Endothelial cell of umbilical vein (primary cell): ENCODE measurements around the gene IQCB1. TPM values are rescaled to one million over a fixed set of nuclear protein-coding genes. Genes with fewer than 3 reads are reported as not detected.
A peak's percentile ranks its signal among the peaks of the same experiment; 100 is the strongest.

Source experiments
- BruUV-seq: library from RNA; stranded (reverse); fragments of 400-500 nt; replicated peaks from 2 replicates; lab custom pipeline; 2021; lab: Mats Ljungman, UMichigan
- CTCF ChIA-PET: fragments of 300-600, 350-600 bp; sonication (Branson Sonifier 250); formaldehyde crosslinking; loops from one replicate; lab custom pipeline; 2021; ENCODE audit warnings: antibody characterized with exemption, inconsistent platforms; lab: Charles Lee
- POLR2A ChIA-PET: fragments of 300-600, 350-600 bp; sonication (Branson Sonifier 250); formaldehyde crosslinking; loops from one replicate; lab custom pipeline; 2021; ENCODE audit warnings: antibody characterized with exemption, inconsistent platforms; lab: Charles Lee
- DNase-seq: peaks from one replicate; pipeline ENCODE4 v3.0.0-alpha.2; 2011; ENCODE audit warnings: low read depth, low spot score
- FAIRE-seq: peaks from 2 replicates; lab custom pipeline; 2011; peaks lifted over from hg19 to GRCh38; lab: Jason Lieb, UNC
- H2AFZ ChIP-seq: 2 replicates; pipeline ENCODE4 v1.6.0; 2012; ENCODE audit warnings: low read depth, low read length, control low read depth, inconsistent platforms
- H3K27ac ChIP-seq: 2 replicates; pipeline ENCODE4 v1.5.1; 2011; ENCODE audit warnings: low read depth, mild to moderate bottlenecking, control low read depth, low read length, moderate library complexity; ENCODE audit not compliant: insufficient read depth
- H3K27me3 ChIP-seq, 2 experiments: 2 replicates each; pipeline versions ENCODE4 v1.6.0 to v1.6.1; 2011; ENCODE audit warnings: low read length in 2 of 2, mixed read lengths in 1 of 2; ENCODE audit not compliant: control insufficient read depth in 2 of 2, insufficient read depth in 2 of 2
- H3K36me3 ChIP-seq, 2 experiments: 2 replicates in 1 of 2; 3 replicates in 1 of 2; pipeline ENCODE4 v1.5.1; 2011; ENCODE audit warnings: low read length in 2 of 2, mild to moderate bottlenecking in 1 of 2, moderate library complexity in 1 of 2; ENCODE audit not compliant: control insufficient read depth in 2 of 2, insufficient read depth in 2 of 2; ENCODE audit errors: extremely low read depth in 1 of 2
- H3K4me1 ChIP-seq: 3 replicates; pipeline ENCODE4 v1.5.1; 2011; ENCODE audit warnings: mild to moderate bottlenecking, low read length; ENCODE audit not compliant: control insufficient read depth, insufficient read depth; ENCODE audit errors: extremely low read depth
- H3K4me2 ChIP-seq: 2 replicates; pipeline ENCODE4 v1.6.1; 2011; ENCODE audit warnings: low read length, control low read depth, mixed read lengths; ENCODE audit not compliant: insufficient read depth
- H3K4me3 ChIP-seq, 3 experiments: fragments of 200-600 bp in 1 of 3; sonication (generic), shearing (Covaris generic) in 1 of 3; replicated peaks in 1 of 3; 2 replicates each; pipeline ENCODE4 v1.5.1; 2011 to 2016; ENCODE audit warnings: control low read depth in 3 of 3, low read length in 3 of 3, mild to moderate bottlenecking in 2 of 3, inconsistent platforms in 1 of 3, low read depth in 1 of 3, moderate library complexity in 1 of 3; ENCODE audit not compliant: insufficient read depth in 1 of 3
- H3K79me2 ChIP-seq: 2 replicates; pipeline ENCODE4 v1.6.0; 2012; ENCODE audit warnings: low read length, inconsistent platforms; ENCODE audit not compliant: control insufficient read depth, insufficient read depth
- H3K9ac ChIP-seq: replicated peaks from 2 replicates; pipeline ENCODE3; 2011; ENCODE audit warnings: low read length, control low read depth; ENCODE audit not compliant: insufficient read depth; ENCODE audit errors: extremely low read depth
- H3K9me1 ChIP-seq: replicated peaks from 3 replicates; pipeline ENCODE4 v1.6.0; 2011; ENCODE audit warnings: mild to moderate bottlenecking, low read length; ENCODE audit not compliant: control insufficient read depth, insufficient read depth; ENCODE audit errors: extremely low read depth
- H3K9me3 ChIP-seq: replicated peaks from 2 replicates; pipeline ENCODE4 v1.5.1; 2012; ENCODE audit warnings: low read length, inconsistent platforms; ENCODE audit not compliant: control insufficient read depth, insufficient read depth
- H4K20me1 ChIP-seq: replicated peaks from 2 replicates; pipeline ENCODE3; 2011; ENCODE audit warnings: mild to moderate bottlenecking, low read length; ENCODE audit not compliant: control insufficient read depth, insufficient read depth; ENCODE audit errors: extremely low read depth
- EZH2 ChIP-seq: IDR thresholded peaks from 2 replicates; pipeline ENCODE4 v1.6.1; 2012; ENCODE audit warnings: borderline replicate concordance, low read depth, mild to moderate bottlenecking, moderate library complexity, low read length, inconsistent platforms; ENCODE audit not compliant: severe bottlenecking
- FOS ChIP-seq: IDR thresholded peaks from 2 replicates; pipeline ENCODE4 v1.6.1; 2011; ENCODE audit warnings: mild to moderate bottlenecking, low read length, moderate library complexity, borderline replicate concordance; ENCODE audit not compliant: insufficient read depth
- GATA2 ChIP-seq: IDR thresholded peaks from 2 replicates; pipeline ENCODE4 v1.7.0; 2011; ENCODE audit warnings: low read depth, mild to moderate bottlenecking, moderate library complexity, mixed read lengths, low read length; ENCODE audit not compliant: insufficient read length, insufficient read depth
- POLR2A ChIP-seq: IDR thresholded peaks from 2 replicates; pipeline ENCODE4 v1.6.1; 2012; ENCODE audit warnings: low read depth, mild to moderate bottlenecking, control low read depth, low read length
- POLR2AphosphoS5 ChIP-seq: IDR thresholded peaks from 2 replicates; pipeline ENCODE4 v1.6.1; 2012; ENCODE audit warnings: low read depth, mild to moderate bottlenecking, control low read depth, low read length, moderate library complexity; ENCODE audit not compliant: insufficient read depth
- dilution Hi-C: fragments of 300-500 bp; cut with MboI; formaldehyde crosslinking; loops from one replicate; pipeline ENCODE4 v1.15.0; 2019; ENCODE audit warnings: low sequenced_read_pairs; ENCODE audit not compliant: extremely low pct_ligation_motif_present
- intact Hi-C: fragments of 100-400 bp; cut with micrococcal nuclease; formaldehyde crosslinking; loops from one replicate; pipeline ENCODE4 v1.10.0; 2022
- polyA plus RNA-seq, 4 experiments: library from polyadenylated mRNA; depleted of rRNA in 3 of 4; stranded (reverse) in 3 of 4; unstranded in 1 of 4; fragments of >200 nt; gene quantifications; 2 replicates each; pipeline versions ENCODE4 v1.2.1 to v1.2.3, GENCODE V29; 2011 to 2012; ENCODE audit warnings: missing spikeins in 1 of 4
- total RNA-seq: library from RNA; stranded (reverse); gene quantifications from 2 replicates; pipeline ENCODE4 v1.2.3, GENCODE V29; 2021

The IQCB1 gene
- total and polyA plus RNA-seq, 2 donors (not counting 3 experiments of a cell fraction or from before 2014, with no cell fraction given), result 9.9 to 22.0 TPM

DNA sequence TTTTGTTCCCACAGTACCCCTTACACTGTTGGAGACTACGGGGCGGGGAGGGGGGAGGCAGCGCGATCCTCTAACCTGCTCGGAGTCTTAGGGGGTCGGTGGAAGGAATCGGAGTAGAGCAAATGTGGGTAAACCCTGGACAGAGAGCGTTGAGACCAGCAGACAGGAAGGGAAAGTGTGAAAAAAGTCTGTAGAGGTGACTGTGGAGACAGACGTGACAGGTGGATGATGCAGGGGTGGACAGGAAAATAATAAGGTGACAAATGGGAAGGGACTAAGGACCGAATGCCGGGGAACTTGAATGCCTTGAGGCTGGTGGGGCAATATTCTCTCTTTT is 573 bp upstream of the IQCB1 start:
- POLR2A ChIA-PET, result no interaction called here
- TSS peak; percentile 25 for BruUV-seq

GRCh38 chr3:121834157-121834670 is 646 bp downstream of the IQCB1 start:
- peak; percentile 74 for FAIRE-seq
- CTCF ChIA-PET, result no interaction called here

More for the DNA sequence above, 573 bp upstream of the IQCB1 start:
- peaks cover 0 to 3% of the 10 kb centered on the region in 2 experiments for H3K27me3 ChIP-seq
- peak overlapping the region; percentile 88 for H3K4me2 ChIP-seq
- H3K4me3 ChIP-seq, result peak overlapping the region; percentile 33 to 70 (median 65)
- H3K9ac ChIP-seq, result peak overlapping the region; percentile 28
- H3K36me3 ChIP-seq, result peaks cover 0 to 2% of the 10 kb centered on the region in 2 experiments
- DNase-seq (no peak), FAIRE-seq (no peak)
- peak overlapping the region; percentile 87 for H2AFZ ChIP-seq
- H3K4me1 ChIP-seq, result peaks cover 8% of the 10 kb centered on the region
- no peak overlapping the region for H3K27ac ChIP-seq
- H3K9me1 ChIP-seq, result no peaks in the 10 kb centered on the region
- no peaks in the 10 kb centered on the region for H4K20me1 ChIP-seq
- H3K79me2 ChIP-seq, result peaks cover 12% of the 10 kb centered on the region
- intact Hi-C loops, result loop anchor here (1.0 to 5.0 kb wide), 4 partner anchors 86 to 291 kb away; partner anchors contain the start of genes GOLGB1, HCLS1 and POLQ
- TF ChIP-seq FOS (no peak), POLR2AphosphoS5 (no peak), GATA2 (no peak)
- dilution Hi-C loops, result no loop called here
- CTCF ChIA-PET, result interaction anchor here (0.7 kb wide), 1 partner anchor 10 kb away, joined by 3 read pairs; no protein-coding TSS in a partner anchor
- H3K9me3 ChIP-seq, result no peaks in the 10 kb centered on the region

More at GRCh38 chr3:121834157-121834670, 646 bp downstream of the IQCB1 start:
- peak; percentile 4 for DNase-seq
- Histone ChIP-seq H3K4me3 (peak overlapping the region; percentile 70 to 93 (median 72)), H3K27ac (peak overlapping the region; percentile 67), H3K4me1 (peaks cover 8% of the 10 kb centered on the region), H3K9me1 (no peaks in the 10 kb centered on the region), H3K36me3 (peaks cover 0 to 2% of the 10 kb centered on the region in 2 experiments), H3K9ac (peak overlapping the region; percentile 85), H3K79me2 (peaks cover 12% of the 10 kb centered on the region), H2AFZ (peak overlapping the region; percentile 94), H3K4me2 (peak overlapping the region; percentile 88), H3K9me3 (no peaks in the 10 kb centered on the region), H3K27me3 (peaks cover 0 to 3% of the 10 kb centered on the region in 2 experiments), H4K20me1 (no peaks in the 10 kb centered on the region)
- TSS peak; percentile 56 for BruUV-seq
- dilution Hi-C loops (no loop called here), intact Hi-C loops (loop anchor here (2.0 kb wide), 2 partner anchors 165 to 289 kb away; partner anchors contain the start of gene POLQ)
- POLR2A ChIA-PET, result no interaction called here
- TF ChIP-seq POLR2A (no peak), EZH2 (no peak)
